Transverse colon (tissue), 3 donors: ENCODE results near the gene ADGB.

Source experiments
- CTCF ChIP-seq, 5 experiments: fragments of 200-600 bp in 3 of 5; fragments of 450-650 bp in 2 of 5; sonication (generic) in 3 of 5; IDR thresholded peaks; 1 replicate in 2 of 5; 2 replicates in 3 of 5; pipeline ENCODE4 v1.5.1; 2016 to 2017; ENCODE audit warnings: antibody characterized with exemption in 5 of 5, inconsistent platforms in 3 of 5, mild to moderate bottlenecking in 2 of 5, moderate library complexity in 1 of 5
- POLR2A ChIP-seq: fragments of 450-650 bp; IDR thresholded peaks from one replicate; pipeline ENCODE4 v1.6.1; 2016; ENCODE audit warnings: antibody characterized with exemption, mild to moderate bottlenecking, moderate library complexity

- no peak for TF ChIP-seq CTCF (IDR thresholded peaks at IDR 0.05)
- TF ChIP-seq POLR2A = no peak
Measured at GRCh38 chr6:146664871-146665360, 66.1 kb downstream of the ADGB start.
